GM10266 (cell line): ENCODE data around the gene ULK1.

ENCODE experiments used
- DNase-seq: peaks from one replicate; pipeline ENCODE4 v3.0.0; 2012; ENCODE audit errors: extremely low spot score
- TF ChIP-seq, protein P1 (sequence below): IDR thresholded peaks from 2 replicates; pipeline ENCODE4 v1.5.1; 2012; ENCODE audit warnings: mild to moderate bottlenecking, low read depth; ENCODE audit not compliant: control insufficient read depth, insufficient read depth; ENCODE audit errors: missing control alignments

The ULK1 gene

GRCh38 chr12:131913666-131914065 is 19.2 kb downstream of the ULK1 start:
- TF ChIP-seq, protein P1, sequence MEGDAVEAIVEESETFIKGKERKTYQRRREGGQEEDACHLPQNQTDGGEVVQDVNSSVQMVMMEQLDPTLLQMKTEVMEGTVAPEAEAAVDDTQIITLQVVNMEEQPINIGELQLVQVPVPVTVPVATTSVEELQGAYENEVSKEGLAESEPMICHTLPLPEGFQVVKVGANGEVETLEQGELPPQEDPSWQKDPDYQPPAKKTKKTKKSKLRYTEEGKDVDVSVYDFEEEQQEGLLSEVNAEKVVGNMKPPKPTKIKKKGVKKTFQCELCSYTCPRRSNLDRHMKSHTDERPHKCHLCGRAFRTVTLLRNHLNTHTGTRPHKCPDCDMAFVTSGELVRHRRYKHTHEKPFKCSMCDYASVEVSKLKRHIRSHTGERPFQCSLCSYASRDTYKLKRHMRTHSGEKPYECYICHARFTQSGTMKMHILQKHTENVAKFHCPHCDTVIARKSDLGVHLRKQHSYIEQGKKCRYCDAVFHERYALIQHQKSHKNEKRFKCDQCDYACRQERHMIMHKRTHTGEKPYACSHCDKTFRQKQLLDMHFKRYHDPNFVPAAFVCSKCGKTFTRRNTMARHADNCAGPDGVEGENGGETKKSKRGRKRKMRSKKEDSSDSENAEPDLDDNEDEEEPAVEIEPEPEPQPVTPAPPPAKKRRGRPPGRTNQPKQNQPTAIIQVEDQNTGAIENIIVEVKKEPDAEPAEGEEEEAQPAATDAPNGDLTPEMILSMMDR, result no peak
- DNase-seq, result no peak

DNA sequence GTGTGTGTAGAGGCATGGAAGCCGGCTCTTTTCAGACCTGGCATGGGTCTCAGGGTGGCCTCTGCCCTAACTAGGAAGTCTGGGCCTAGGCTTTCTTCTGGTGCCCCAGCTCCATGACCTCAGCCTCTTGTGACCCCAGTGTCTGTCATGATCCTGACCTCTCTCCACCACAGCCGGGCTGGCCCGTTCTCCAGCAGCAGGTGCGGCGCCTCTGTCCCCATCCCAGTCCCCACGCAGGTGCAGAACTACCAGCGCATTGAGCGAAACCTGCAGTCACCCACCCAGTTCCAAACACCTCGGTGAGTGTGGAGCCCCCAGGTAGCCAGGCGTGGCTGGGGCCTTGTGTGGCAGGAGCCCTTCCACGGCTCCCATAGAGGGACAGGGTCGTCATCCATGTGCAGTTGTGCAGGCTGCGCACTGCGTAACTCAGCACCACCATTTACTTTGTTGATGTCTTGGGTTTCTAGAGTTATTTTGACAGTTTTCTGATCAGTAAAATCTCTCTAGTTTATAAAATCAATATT is 19.8 kb downstream of the ULK1 start:
- TF ChIP-seq, protein P1, result no peak

GRCh38 chr12:131915000-131915689 is 20.7 kb downstream of the ULK1 start:
- DNase-seq, result no peak
- TF ChIP-seq, protein P1, result no peak

More for the DNA sequence above, 19.8 kb downstream of the ULK1 start:
- no peak for DNase-seq

GRCh38 chr12:131915823-131916222 is 21.4 kb downstream of the ULK1 start:
- TF ChIP-seq, protein P1, result no peak
- DNase-seq, result no peak

DNA sequence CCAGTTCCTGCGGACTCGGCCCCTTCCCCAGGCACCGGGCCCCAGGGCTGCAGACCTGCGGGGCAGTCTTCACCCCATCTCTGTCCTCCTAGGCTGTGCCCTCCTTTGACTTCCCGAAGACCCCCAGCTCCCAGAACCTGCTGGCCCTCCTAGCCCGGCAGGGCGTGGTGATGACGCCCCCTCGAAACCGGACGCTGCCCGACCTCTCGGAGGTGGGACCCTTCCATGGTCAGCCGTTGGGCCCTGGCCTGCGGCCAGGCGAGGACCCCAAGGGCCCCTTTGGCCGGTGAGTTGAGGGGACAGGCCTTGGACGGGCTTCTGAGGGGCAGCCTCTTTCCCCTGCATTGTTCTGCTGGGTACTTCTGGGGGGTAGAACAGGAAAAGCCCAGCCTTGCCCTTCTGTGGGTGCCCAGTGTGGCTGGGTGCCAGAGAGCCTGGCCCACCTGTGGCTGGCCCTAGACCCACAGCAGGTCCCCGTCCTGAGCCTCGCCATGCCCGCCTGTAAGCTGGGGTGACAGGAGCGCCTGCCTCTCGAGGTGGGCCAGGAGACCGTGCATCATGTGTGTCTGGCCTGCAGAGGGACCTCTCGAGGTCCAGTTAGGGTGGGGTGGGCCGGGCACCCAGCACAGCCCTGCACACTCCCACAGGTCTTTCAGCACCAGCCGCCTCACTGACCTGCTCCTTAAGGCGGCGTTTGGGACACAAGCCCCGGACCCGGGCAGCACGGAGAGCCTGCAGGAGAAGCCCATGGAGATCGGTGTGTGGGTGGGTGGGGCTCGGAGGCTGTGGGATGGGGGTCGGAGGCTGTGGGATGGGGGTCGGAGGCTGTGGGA is 22.1 kb downstream of the ULK1 start:
- DNase-seq, result no peak
- TF ChIP-seq, protein P1, result no peak

DNA sequence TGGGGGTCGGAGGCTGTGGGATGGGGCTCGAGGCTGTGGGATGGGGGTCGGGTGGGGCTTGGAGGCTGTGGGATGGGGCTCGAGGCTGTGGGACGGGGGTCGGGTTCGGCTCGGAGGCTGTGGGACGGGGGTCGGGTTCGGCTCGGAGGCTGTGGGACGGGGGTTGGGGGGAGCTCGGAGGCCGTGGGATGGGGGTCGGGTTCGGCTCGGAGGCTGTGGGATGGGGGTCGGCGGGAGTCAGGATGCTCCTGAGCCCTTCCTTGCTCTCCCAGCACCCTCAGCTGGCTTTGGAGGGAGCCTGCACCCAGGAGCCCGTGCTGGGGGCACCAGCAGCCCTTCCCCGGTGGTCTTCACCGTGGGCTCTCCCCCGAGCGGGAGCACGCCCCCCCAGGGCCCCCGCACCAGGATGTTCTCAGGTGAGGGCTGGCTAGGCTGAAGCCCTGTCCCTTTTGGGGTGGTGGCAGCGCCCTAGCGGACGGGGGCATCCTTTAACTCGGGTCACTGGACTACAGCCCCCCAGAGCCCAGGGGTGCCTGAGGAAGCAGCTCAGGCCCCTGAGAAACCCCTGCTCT is 22.8 kb downstream of the ULK1 start:
- TF ChIP-seq, protein P1, result no peak
- no peak for DNase-seq
